GM19238 (cell line): ENCODE measurements around the gene NEO1.

Experiments
- DNase-seq: peaks from one replicate; pipeline ENCODE4 v3.0.0; 2011; ENCODE audit warnings: low spot score; ENCODE audit not compliant: insufficient read length

Gene NEO1

GRCh38 chr15:73349191-73349590, 296.9 kb downstream of the NEO1 start:
- no peak for DNase-seq

GRCh38 chr15:73352082-73352481, 299.8 kb downstream of the NEO1 start:
- no peak for DNase-seq

GRCh38 chr15:73353734-73354133, 301.5 kb downstream of the NEO1 start:
- DNase-seq = no peak

- DNase-seq = no peak
These were observed 302.0 kb downstream of the NEO1 start for GRCh38 chr15:73354241-73354640.
